ENCODE results near the gene DARS2. TPM values are rescaled to one million over a fixed set of nuclear protein-coding genes. Genes with fewer than 3 reads are reported as not detected.

Gene DARS2
- total RNA-seq, 1 donor: 15.6 TPM

DNA sequence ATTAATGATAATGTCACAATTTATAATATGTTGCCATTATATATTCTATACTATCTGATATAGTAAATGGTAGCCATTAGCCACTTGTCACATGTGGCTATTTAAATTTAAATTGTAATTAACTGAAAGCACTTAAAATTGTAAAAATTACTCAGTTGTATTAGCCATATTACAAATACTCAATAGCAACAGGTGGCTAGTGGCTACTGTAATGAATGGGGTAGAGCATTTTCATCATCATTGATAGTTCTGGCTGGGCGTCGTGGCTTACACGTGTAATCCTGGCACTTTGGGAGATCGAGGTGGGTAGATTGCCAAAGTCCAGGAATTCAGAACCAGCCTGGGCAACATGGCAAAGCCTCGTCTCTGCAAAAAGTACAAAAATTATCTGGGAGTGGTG, 60.2 kb downstream of the DARS2 start:
- Histone ChIP-seq H3K36me3 (ENCODE audit: insufficient read depth, low read length) (peaks cover 21% of the 10 kb centered on the region), H3K79me2 (ENCODE audit: insufficient read depth, low read length) (no peaks in the 10 kb centered on the region), H3K4me3 (ENCODE audit: insufficient read depth, low read length) (no peak overlapping the region), H3K27me3 (ENCODE audit: insufficient read depth, low read length) (no peaks in the 10 kb centered on the region), H4K20me1 (ENCODE audit: insufficient read depth, low read length) (peaks cover 2% of the 10 kb centered on the region), H3K4me1 (ENCODE audit: insufficient read depth, low read length) (no peaks in the 10 kb centered on the region), H3K4me2 (ENCODE audit: insufficient read depth, low read length) (no peak overlapping the region), H3K9me3 (ENCODE audit: low read depth, low read length) (no peaks in the 10 kb centered on the region), H2AFZ (ENCODE audit: low read length) (no peak overlapping the region), H3K27ac (ENCODE audit: low read depth, low read length) (no peak overlapping the region)
- TF ChIP-seq, protein P1, sequence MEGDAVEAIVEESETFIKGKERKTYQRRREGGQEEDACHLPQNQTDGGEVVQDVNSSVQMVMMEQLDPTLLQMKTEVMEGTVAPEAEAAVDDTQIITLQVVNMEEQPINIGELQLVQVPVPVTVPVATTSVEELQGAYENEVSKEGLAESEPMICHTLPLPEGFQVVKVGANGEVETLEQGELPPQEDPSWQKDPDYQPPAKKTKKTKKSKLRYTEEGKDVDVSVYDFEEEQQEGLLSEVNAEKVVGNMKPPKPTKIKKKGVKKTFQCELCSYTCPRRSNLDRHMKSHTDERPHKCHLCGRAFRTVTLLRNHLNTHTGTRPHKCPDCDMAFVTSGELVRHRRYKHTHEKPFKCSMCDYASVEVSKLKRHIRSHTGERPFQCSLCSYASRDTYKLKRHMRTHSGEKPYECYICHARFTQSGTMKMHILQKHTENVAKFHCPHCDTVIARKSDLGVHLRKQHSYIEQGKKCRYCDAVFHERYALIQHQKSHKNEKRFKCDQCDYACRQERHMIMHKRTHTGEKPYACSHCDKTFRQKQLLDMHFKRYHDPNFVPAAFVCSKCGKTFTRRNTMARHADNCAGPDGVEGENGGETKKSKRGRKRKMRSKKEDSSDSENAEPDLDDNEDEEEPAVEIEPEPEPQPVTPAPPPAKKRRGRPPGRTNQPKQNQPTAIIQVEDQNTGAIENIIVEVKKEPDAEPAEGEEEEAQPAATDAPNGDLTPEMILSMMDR (IDR thresholded peaks at IDR 0.05; ENCODE audit: extremely low read depth, low read depth, low read length): no peak
- DNase-seq (ENCODE audit: insufficient read length, low spot score, missing footprints): no peak

DNA sequence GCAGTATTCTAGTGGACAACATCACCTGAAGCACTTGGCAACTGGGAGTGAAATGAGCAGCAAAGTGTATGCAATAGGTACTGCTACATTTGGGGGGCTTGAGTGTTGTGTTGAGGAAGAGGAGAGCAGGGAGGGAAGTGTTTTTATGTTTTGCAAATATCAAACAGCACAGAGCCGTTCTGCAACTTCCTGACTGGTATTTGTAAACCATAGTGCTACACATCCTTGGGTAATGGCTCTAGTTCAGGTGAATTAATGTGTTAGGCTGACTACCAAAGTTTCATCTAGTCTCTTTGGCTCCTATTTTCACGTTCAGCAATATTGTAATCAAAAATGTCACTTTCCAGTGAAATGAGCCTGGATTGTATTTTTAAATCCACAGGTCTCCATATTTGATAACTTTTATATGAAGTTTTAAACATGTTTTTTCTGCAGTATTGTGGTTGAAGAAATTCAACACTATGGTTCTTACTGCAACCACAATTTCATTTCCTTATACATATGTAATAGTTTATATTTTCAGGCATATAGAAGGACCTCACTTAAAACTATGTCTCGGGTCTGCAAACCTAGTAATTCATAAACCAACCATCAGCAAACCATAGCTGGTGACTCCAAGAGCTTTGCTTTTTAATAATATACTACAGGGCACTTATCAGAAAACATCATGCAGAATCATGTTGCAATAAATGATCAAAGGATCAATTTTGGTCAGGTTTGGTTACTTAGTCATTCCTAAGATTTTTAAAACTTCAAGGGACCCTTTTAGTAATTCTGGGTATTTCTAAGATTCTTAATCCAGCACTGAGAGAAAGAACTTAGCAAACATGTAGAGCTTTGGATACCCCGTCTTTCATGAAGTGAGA, 62.5 kb downstream of the DARS2 start:
- no peak for DNase-seq (ENCODE audit: insufficient read length, low spot score, missing footprints)
- no peak overlapping the region for H3K4me2 ChIP-seq (ENCODE audit: insufficient read depth, low read length)

DNA sequence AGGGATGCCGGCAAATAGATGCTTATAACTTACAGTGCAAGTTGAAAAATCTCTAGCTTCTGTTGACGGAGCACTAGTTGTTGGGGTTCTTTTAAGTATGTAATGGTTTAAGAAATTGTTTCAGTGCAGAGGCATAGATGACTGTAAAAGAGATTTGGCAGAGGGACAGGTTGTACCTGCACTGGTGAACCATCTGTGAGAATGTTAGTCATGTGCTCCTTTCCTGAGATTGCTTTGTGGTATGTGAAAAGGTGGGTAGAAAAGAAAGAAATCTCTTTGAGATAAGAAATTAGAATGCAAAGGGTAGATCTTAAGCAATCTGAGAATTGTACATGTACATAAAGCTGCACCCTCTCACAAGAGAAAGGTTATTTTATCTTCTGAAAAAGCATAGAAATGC, 63.2 kb downstream of the DARS2 start:
- Histone ChIP-seq H3K4me1 (ENCODE audit: insufficient read depth, low read length) (no peaks in the 10 kb centered on the region), H2AFZ (ENCODE audit: low read length) (no peak overlapping the region), H3K79me2 (ENCODE audit: insufficient read depth, low read length) (no peaks in the 10 kb centered on the region), H4K20me1 (ENCODE audit: insufficient read depth, low read length) (peaks cover 2% of the 10 kb centered on the region), H3K9me3 (ENCODE audit: low read depth, low read length) (no peaks in the 10 kb centered on the region), H3K36me3 (ENCODE audit: insufficient read depth, low read length) (peaks cover 21% of the 10 kb centered on the region), H3K27me3 (ENCODE audit: insufficient read depth, low read length) (no peaks in the 10 kb centered on the region), H3K4me2 (ENCODE audit: insufficient read depth, low read length) (no peak overlapping the region), H3K27ac (ENCODE audit: low read depth, low read length) (no peak overlapping the region), H3K4me3 (ENCODE audit: insufficient read depth, low read length) (no peak overlapping the region)
- DNase-seq (ENCODE audit: insufficient read length, low spot score, missing footprints): no peak
- TF ChIP-seq, protein P1 (IDR thresholded peaks at IDR 0.05; ENCODE audit: extremely low read depth, low read depth, low read length): no peak

More for the DNA sequence above, 62.5 kb downstream of the DARS2 start:
- H2AFZ ChIP-seq (ENCODE audit: low read length): no peak overlapping the region
- no peak overlapping the region for H3K27ac ChIP-seq (ENCODE audit: low read depth, low read length)
- H4K20me1 ChIP-seq (ENCODE audit: insufficient read depth, low read length): peaks cover 2% of the 10 kb centered on the region
- H3K36me3 ChIP-seq (ENCODE audit: insufficient read depth, low read length): peaks cover 21% of the 10 kb centered on the region
- H3K79me2 ChIP-seq (ENCODE audit: insufficient read depth, low read length): no peaks in the 10 kb centered on the region
- no peaks in the 10 kb centered on the region for H3K27me3 ChIP-seq (ENCODE audit: insufficient read depth, low read length)
- TF ChIP-seq, protein P1 (IDR thresholded peaks at IDR 0.05; ENCODE audit: extremely low read depth, low read depth, low read length): no peak
- H3K9me3 ChIP-seq (ENCODE audit: low read depth, low read length): no peaks in the 10 kb centered on the region
- H3K4me3 ChIP-seq (ENCODE audit: insufficient read depth, low read length): no peak overlapping the region
- H3K4me1 ChIP-seq (ENCODE audit: insufficient read depth, low read length): no peaks in the 10 kb centered on the region

DNA sequence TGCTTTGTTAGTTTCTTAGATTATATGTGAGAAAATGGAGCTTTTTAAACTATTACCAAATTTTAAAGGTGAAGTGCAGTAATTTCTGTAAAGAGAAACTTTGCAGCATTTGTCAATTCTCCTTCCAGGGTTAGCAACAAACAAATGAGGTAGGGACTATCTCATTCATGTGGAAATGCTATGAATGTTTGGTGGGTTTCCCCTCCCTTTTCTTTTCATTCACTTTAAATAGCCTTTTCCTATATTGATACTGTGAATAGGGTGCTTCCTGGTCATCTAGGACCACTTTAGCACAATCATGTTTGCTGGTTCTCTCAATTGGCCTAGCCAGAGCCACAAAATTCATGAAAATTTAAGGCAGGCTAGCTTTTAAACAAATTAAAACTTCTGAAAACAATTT, 64.3 kb downstream of the DARS2 start:
- no peaks in the 10 kb centered on the region for H3K27me3 ChIP-seq (ENCODE audit: insufficient read depth, low read length)
- H3K4me1 ChIP-seq (ENCODE audit: insufficient read depth, low read length): no peaks in the 10 kb centered on the region
- H3K36me3 ChIP-seq (ENCODE audit: insufficient read depth, low read length): peaks cover 21% of the 10 kb centered on the region
- DNase-seq (ENCODE audit: insufficient read length, low spot score, missing footprints): no peak
- no peak overlapping the region for H3K4me3 ChIP-seq (ENCODE audit: insufficient read depth, low read length)
- peaks cover 2% of the 10 kb centered on the region for H4K20me1 ChIP-seq (ENCODE audit: insufficient read depth, low read length)
- H3K4me2 ChIP-seq (ENCODE audit: insufficient read depth, low read length): no peak overlapping the region
- TF ChIP-seq, protein P1 (IDR thresholded peaks at IDR 0.05; ENCODE audit: extremely low read depth, low read depth, low read length): no peak
- no peaks in the 10 kb centered on the region for H3K79me2 ChIP-seq (ENCODE audit: insufficient read depth, low read length)
- H2AFZ ChIP-seq (ENCODE audit: low read length): no peak overlapping the region
- H3K9me3 ChIP-seq (ENCODE audit: low read depth, low read length): no peaks in the 10 kb centered on the region
- no peak overlapping the region for H3K27ac ChIP-seq (ENCODE audit: low read depth, low read length)

Measured in osteoblast (primary cell).